ENCODE results near the gene OR51I1. TPM values are rescaled to one million over a fixed set of nuclear protein-coding genes. Genes with fewer than 3 reads are reported as not detected.
A peak's percentile ranks its signal among the peaks of the same experiment; 100 is the strongest.

Gene OR51I1
- total RNA-seq, 1 donor from 2014 or later = not detected

DNA sequence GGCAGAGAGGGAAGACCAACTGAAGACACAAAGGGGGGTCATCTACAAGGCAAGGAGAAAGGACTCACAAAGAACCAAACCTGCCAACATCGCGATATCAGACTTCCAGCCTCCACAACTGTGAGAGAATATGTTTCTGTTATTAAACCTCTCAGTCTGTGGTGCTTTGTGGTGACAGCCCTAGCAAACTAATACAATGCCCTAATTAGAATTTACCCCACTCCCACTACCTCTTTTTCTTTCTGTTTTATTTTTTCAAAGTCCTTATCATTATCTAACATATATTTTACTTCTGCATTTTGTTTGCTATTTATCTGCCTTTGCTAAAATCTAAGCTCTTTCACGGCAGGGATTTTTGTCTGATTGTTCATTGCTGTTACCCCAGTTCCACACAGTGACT is 44.7 kb upstream of the OR51I1 start:
- no peaks in the 10 kb centered on the region for H3K36me3 Mint-ChIP-seq (ENCODE audit: insufficient read depth)
- no peak for TF ChIP-seq CTCF (IDR thresholded peaks at IDR 0.05; ENCODE audit: unreplicated experiment)
- H3K9me3 Mint-ChIP-seq (ENCODE audit: low read depth) = no peaks in the 10 kb centered on the region
- no peak overlapping the region for H3K27ac Mint-ChIP-seq
- no peaks in the 10 kb centered on the region for H3K4me1 Mint-ChIP-seq (ENCODE audit: low read depth)
- H3K4me3 Mint-ChIP-seq (ENCODE audit: low read depth) = no peak overlapping the region
- no peak for DNase-seq (ENCODE audit: low spot score, unreplicated experiment)
- H3K27me3 Mint-ChIP-seq = no peaks in the 10 kb centered on the region

DNA sequence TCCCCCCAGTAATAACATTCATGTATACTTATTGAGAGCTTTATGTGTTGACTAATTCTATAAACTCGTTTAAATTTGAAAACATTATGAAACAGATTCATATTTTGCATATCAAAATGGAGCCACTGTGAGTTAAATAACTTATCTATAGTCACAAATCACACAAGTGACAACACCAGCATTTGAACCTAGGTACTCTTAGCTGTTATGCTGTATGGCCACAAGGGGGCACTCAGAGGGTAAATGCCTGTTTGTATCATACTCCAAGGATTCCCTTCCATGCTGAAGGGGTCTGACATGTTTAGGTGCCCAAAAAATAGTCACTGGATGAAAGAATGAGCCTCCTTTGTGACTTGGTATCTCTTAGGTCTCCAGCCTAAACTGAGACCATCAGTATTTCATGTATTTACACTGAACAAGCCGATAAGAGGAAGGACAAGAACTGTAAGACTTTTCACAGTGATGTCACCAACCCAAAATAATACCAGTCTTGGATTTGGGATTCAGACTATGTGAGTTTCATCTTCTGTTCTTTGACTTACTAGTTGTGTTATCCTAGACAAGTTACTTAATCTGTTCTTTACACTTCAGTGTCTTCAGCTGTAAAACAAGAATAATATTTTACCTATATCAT is 35.0 kb upstream of the OR51I1 start:
- DNase-seq (ENCODE audit: low spot score, unreplicated experiment) = peak; percentile 12
- H3K36me3 Mint-ChIP-seq (ENCODE audit: insufficient read depth) = no peaks in the 10 kb centered on the region
- H3K27ac Mint-ChIP-seq = no peak overlapping the region
- no peak overlapping the region for H3K4me3 Mint-ChIP-seq (ENCODE audit: low read depth)
- TF ChIP-seq CTCF (IDR thresholded peaks at IDR 0.05; ENCODE audit: unreplicated experiment) = peak; percentile 83
- H3K4me1 Mint-ChIP-seq (ENCODE audit: low read depth) = no peaks in the 10 kb centered on the region
- H3K9me3 Mint-ChIP-seq (ENCODE audit: low read depth) = no peaks in the 10 kb centered on the region
- H3K27me3 Mint-ChIP-seq = no peaks in the 10 kb centered on the region

GRCh38 chr11:5473921-5474320 is 32.6 kb upstream of the OR51I1 start:
- Mint-ChIP-seq H3K9me3 (ENCODE audit: low read depth) (no peaks in the 10 kb centered on the region), H3K27me3 (no peaks in the 10 kb centered on the region), H3K27ac (no peak overlapping the region), H3K36me3 (ENCODE audit: insufficient read depth) (no peaks in the 10 kb centered on the region), H3K4me3 (ENCODE audit: low read depth) (no peak overlapping the region), H3K4me1 (ENCODE audit: low read depth) (no peaks in the 10 kb centered on the region)
- no peak for TF ChIP-seq CTCF (IDR thresholded peaks at IDR 0.05; ENCODE audit: unreplicated experiment)
- DNase-seq (ENCODE audit: low spot score, unreplicated experiment) = no peak

GRCh38 chr11:5467527-5467926 is 26.2 kb upstream of the OR51I1 start:
- no peaks in the 10 kb centered on the region for H3K36me3 Mint-ChIP-seq (ENCODE audit: insufficient read depth)
- H3K4me3 Mint-ChIP-seq (ENCODE audit: low read depth) = no peak overlapping the region
- H3K27me3 Mint-ChIP-seq = no peaks in the 10 kb centered on the region
- H3K4me1 Mint-ChIP-seq (ENCODE audit: low read depth) = peaks cover 6% of the 10 kb centered on the region
- H3K27ac Mint-ChIP-seq = no peak overlapping the region
- no peaks in the 10 kb centered on the region for H3K9me3 Mint-ChIP-seq (ENCODE audit: low read depth)
- TF ChIP-seq CTCF (IDR thresholded peaks at IDR 0.05; ENCODE audit: unreplicated experiment) = no peak
- DNase-seq (ENCODE audit: low spot score, unreplicated experiment) = no peak

- Mint-ChIP-seq H3K27ac (no peak overlapping the region), H3K36me3 (ENCODE audit: insufficient read depth) (no peaks in the 10 kb centered on the region), H3K9me3 (ENCODE audit: low read depth) (peaks cover 7% of the 10 kb centered on the region), H3K27me3 (no peaks in the 10 kb centered on the region), H3K4me3 (ENCODE audit: low read depth) (no peak overlapping the region), H3K4me1 (ENCODE audit: low read depth) (peaks cover 1% of the 10 kb centered on the region)
- DNase-seq (ENCODE audit: low spot score, unreplicated experiment) = no peak
- no peak for TF ChIP-seq CTCF (IDR thresholded peaks at IDR 0.05; ENCODE audit: unreplicated experiment)
Observed at GRCh38 chr11:5460983-5461621, 19.8 kb upstream of the OR51I1 start.
